IMR-90 (cell line): ENCODE data around the gene OR13J1.

Experiments used
- BHLHE40 ChIP-seq: fragments of 150-350 bp; IDR thresholded peaks from 2 replicates; pipeline ENCODE4 v1.6.1; 2016; ENCODE audit warnings: mild to moderate bottlenecking, low read depth, low read length
- NFE2L2 ChIP-seq: fragments of 150-350 bp; IDR thresholded peaks from 2 replicates; pipeline ENCODE4 v1.6.1; 2016; ENCODE audit warnings: low read depth, mild to moderate bottlenecking, low read length
- POLR2A ChIP-seq: IDR thresholded peaks from 2 replicates; pipeline ENCODE4 v1.6.1; 2012; ENCODE audit warnings: mild to moderate bottlenecking, low read depth, low read length
- RAD21 ChIP-seq: IDR thresholded peaks from 2 replicates; pipeline ENCODE4 v1.6.1; 2012; ENCODE audit warnings: low read length, improper control_type of control experiment
- TF ChIP-seq, protein P1 (sequence below): conservative IDR thresholded peaks from 2 replicates; pipeline ENCODE4 v1.5.1; 2012; ENCODE audit warnings: mild to moderate bottlenecking, low read depth, low read length, improper control_type of control experiment
- TF ChIP-seq, protein P2 (sequence below): fragments of 150-350 bp; IDR thresholded peaks from 2 replicates; pipeline ENCODE4 v1.6.1; 2016; ENCODE audit warnings: low read depth, mild to moderate bottlenecking, low read length, moderate library complexity, borderline replicate concordance

DNA sequence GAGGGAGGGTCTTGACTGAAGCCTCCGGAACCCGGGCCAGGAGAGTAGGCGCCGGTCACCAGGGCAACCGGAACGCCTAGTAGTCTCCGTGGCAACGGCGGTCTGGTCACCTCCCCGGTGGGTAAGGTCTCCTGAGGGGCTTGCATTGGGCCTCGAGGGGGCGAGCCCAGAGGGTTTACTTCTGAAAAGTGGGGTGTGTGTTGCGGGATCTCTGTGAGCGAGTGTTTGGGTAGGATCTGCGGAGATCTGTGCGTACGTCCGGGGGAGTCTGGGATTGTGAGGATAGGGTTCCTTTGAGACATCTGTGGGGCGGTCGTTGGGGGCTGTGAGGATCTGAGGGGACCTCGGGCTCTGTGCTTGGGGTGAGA, 41.5 kb downstream of the OR13J1 start, which contains the start of gene FAM221B:
- TF ChIP-seq, protein P1, sequence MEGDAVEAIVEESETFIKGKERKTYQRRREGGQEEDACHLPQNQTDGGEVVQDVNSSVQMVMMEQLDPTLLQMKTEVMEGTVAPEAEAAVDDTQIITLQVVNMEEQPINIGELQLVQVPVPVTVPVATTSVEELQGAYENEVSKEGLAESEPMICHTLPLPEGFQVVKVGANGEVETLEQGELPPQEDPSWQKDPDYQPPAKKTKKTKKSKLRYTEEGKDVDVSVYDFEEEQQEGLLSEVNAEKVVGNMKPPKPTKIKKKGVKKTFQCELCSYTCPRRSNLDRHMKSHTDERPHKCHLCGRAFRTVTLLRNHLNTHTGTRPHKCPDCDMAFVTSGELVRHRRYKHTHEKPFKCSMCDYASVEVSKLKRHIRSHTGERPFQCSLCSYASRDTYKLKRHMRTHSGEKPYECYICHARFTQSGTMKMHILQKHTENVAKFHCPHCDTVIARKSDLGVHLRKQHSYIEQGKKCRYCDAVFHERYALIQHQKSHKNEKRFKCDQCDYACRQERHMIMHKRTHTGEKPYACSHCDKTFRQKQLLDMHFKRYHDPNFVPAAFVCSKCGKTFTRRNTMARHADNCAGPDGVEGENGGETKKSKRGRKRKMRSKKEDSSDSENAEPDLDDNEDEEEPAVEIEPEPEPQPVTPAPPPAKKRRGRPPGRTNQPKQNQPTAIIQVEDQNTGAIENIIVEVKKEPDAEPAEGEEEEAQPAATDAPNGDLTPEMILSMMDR, result no peak
- TF ChIP-seq RAD21, result no peak
- no peak for TF ChIP-seq POLR2A
- TF ChIP-seq, protein P2, sequence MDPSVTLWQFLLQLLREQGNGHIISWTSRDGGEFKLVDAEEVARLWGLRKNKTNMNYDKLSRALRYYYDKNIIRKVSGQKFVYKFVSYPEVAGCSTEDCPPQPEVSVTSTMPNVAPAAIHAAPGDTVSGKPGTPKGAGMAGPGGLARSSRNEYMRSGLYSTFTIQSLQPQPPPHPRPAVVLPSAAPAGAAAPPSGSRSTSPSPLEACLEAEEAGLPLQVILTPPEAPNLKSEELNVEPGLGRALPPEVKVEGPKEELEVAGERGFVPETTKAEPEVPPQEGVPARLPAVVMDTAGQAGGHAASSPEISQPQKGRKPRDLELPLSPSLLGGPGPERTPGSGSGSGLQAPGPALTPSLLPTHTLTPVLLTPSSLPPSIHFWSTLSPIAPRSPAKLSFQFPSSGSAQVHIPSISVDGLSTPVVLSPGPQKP, result no peak
- TF ChIP-seq NFE2L2, result no peak
- no peak for TF ChIP-seq BHLHE40
